Measurements from ENCODE around the gene ANAPC16.

ANAPC16 gene

DNA sequence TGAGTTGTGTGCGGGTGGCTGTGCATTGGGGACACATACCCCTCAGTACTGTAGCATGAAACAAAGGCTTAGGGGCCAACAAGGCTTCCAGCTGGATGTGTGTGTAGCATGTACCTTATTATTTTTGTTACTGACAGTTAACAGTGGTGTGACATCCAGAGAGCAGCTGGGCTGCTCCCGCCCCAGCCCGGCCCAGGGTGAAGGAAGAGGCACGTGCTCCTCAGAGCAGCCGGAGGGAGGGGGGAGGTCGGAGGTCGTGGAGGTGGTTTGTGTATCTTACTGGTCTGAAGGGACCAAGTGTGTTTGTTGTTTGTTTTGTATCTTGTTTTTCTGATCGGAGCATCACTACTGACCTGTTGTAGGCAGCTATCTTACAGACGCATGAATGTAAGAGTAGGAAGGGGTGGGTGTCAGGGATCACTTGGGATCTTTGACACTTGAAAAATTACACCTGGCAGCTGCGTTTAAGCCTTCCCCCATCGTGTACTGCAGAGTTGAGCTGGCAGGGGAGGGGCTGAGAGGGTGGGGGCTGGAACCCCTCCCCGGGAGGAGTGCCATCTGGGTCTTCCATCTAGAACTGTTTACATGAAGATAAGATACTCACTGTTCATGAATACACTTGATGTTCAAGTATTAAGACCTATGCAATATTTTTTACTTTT lies 59.7 kb downstream of the ANAPC16 start:
- WGBS (ENCODE audit: insufficient coverage): 67% methylated on average over 8 of the region's 12 CpGs
- POLR2A ChIA-PET: interaction anchor here (0.8 to 4.5 kb wide), 7 partner anchors 15 to 64 kb away, joined by 3 to 30 read pairs (median 4); no protein-coding TSS in a partner anchor
- no peak for DNase-seq
- no peaks in the 10 kb centered on the region for H3K27me3 ChIP-seq (replicated peaks in 2 of 5; ENCODE audit: control insufficient read depth in 4 of 5, insufficient read depth in 5 of 5, low read length in 4 of 5)
- H3K36me3 ChIP-seq (ENCODE audit: control insufficient read depth in 4 of 4, insufficient read depth in 4 of 4, low read length in 3 of 4): peaks cover 0 to 9% (median 2%) of the 10 kb centered on the region in 4 experiments
- peaks cover 5 to 40% (median 34%) of the 10 kb centered on the region in 4 experiments for H3K4me1 ChIP-seq (ENCODE audit: control extremely low read depth in 1 of 4, control insufficient read depth in 4 of 4, insufficient read depth in 4 of 4, low read length in 3 of 4)
- peak overlapping the region in 6 of 7 experiments; percentile 35 to 97 (median 79) for H3K4me3 ChIP-seq (ENCODE audit: control insufficient read depth in 1 of 7, extremely low read depth in 1 of 7, insufficient read depth in 4 of 7, low read depth in 2 of 7, low read length in 6 of 7)
- H3K9me3 ChIP-seq (ENCODE audit: control extremely low read depth in 1 of 5, control insufficient read depth in 4 of 5, insufficient read depth in 2 of 5, low read depth in 1 of 5, low read length in 4 of 5): no peaks in the 10 kb centered on the region
- CTCF ChIA-PET: interaction anchor here (0.7 to 7.1 kb wide), 25 partner anchors 8 to 150 kb away, joined by 3 to 58 read pairs (median 5); no protein-coding TSS in a partner anchor
- H3K27ac ChIP-seq (ENCODE audit: insufficient read depth in 1 of 2, low read depth in 1 of 2, low read length in 2 of 2, poor library complexity in 1 of 2, severe bottlenecking in 2 of 2): peak overlapping the region in 1 of 2 experiments; percentile 88

DNA sequence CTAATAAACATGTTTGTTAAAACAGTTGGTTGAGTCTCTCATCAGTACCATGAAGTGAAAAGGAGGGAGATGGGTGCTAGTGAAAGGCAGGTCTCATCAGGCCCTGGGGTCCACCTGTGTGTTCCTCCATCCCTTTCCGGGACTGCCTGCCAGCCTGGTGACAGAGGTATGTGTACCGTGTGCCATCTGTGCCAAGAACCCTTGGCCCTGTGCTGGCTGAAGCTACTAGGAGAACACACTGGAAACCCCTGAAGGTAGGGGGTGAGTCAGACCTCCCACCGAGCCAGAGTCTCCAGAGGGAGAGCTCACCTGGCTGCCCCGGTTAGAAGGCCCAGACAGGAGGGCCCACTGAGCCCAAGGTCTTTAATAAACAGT lies 60.2 kb downstream of the ANAPC16 start:
- H3K36me3 ChIP-seq (ENCODE audit: control insufficient read depth in 4 of 4, insufficient read depth in 4 of 4, low read length in 3 of 4): peaks cover 0 to 9% (median 2%) of the 10 kb centered on the region in 4 experiments
- no peaks in the 10 kb centered on the region for H3K9me3 ChIP-seq (ENCODE audit: control extremely low read depth in 1 of 5, control insufficient read depth in 4 of 5, insufficient read depth in 2 of 5, low read depth in 1 of 5, low read length in 4 of 5)
- peaks cover 5 to 41% (median 35%) of the 10 kb centered on the region in 4 experiments for H3K4me1 ChIP-seq (ENCODE audit: control extremely low read depth in 1 of 4, control insufficient read depth in 4 of 4, insufficient read depth in 4 of 4, low read length in 3 of 4)
- CTCF ChIA-PET: interaction anchor here (1.3 to 7.1 kb wide), 12 partner anchors 10 to 61 kb away, joined by 4 to 58 read pairs (median 9); no protein-coding TSS in a partner anchor
- POLR2A ChIA-PET: interaction anchor here (3.5 to 4.5 kb wide), 3 partner anchors 15 to 56 kb away, joined by 17 to 30 read pairs (median 28); no protein-coding TSS in a partner anchor
- no peak overlapping the region for H3K4me3 ChIP-seq (ENCODE audit: control insufficient read depth in 1 of 7, extremely low read depth in 1 of 7, insufficient read depth in 4 of 7, low read depth in 2 of 7, low read length in 6 of 7)
- WGBS (ENCODE audit: insufficient coverage): 100% methylated on average over 3 of the region's 4 CpGs
- H3K27ac ChIP-seq (ENCODE audit: insufficient read depth in 1 of 2, low read depth in 1 of 2, low read length in 2 of 2, poor library complexity in 1 of 2, severe bottlenecking in 2 of 2): peak overlapping the region in 1 of 2 experiments; percentile 88
- DNase-seq: no peak
- no peaks in the 10 kb centered on the region for H3K27me3 ChIP-seq (replicated peaks in 2 of 5; ENCODE audit: control insufficient read depth in 4 of 5, insufficient read depth in 5 of 5, low read length in 4 of 5)

DNA sequence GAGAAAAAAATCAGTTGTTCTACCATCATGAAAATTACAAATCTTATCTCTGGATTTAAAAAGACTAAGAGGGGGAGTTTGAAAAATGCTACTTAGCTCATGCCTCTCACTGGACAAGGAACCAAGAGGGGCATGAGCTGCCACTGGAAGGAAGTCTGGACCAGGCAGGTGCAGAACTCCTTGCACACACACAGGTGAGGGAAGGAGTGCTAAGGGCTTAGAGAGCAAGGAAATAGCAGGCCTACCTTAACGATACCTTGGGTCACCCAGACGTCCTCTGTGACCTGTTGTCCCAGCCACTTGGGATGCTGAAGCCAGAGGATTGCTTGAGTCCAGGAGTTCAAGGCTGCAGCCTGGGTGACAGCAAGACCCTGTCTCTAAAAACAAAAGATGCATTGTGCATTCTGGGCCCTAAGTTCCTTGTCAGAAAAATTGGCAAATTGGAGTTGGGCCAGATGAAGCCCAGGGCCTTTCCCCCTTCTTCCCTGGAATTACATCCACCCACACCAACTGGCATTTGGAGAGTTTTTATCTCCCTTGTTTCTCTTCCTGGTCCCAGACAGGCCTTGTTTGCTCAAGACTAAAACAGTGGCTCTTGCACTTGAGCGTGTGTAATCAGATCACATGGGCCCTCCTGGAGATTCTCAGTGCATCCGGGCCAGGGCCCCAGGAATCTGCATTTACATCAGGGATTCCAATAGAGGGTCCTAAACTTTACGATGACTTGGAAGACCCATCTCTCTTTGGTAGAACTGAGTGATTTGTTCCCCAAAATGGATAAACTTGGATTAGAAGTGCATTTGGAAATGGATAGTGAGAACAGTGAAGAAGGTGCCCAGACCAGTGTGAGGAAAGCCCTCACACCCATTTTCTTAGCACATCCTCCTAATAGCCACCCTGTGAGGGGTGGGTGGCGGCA lies 60.9 kb downstream of the ANAPC16 start:
- Histone ChIP-seq H3K27me3 (replicated peaks in 2 of 5; ENCODE audit: control insufficient read depth in 4 of 5, insufficient read depth in 5 of 5, low read length in 4 of 5) (no peaks in the 10 kb centered on the region), H3K4me3 (ENCODE audit: control insufficient read depth in 1 of 7, extremely low read depth in 1 of 7, insufficient read depth in 4 of 7, low read depth in 2 of 7, low read length in 6 of 7) (no peak overlapping the region), H3K27ac (ENCODE audit: insufficient read depth in 1 of 2, low read depth in 1 of 2, low read length in 2 of 2, poor library complexity in 1 of 2, severe bottlenecking in 2 of 2) (peak overlapping the region in 1 of 2 experiments; percentile 88), H3K4me1 (ENCODE audit: control extremely low read depth in 1 of 4, control insufficient read depth in 4 of 4, insufficient read depth in 4 of 4, low read length in 3 of 4) (peaks cover 5 to 41% (median 35%) of the 10 kb centered on the region in 4 experiments), H3K36me3 (ENCODE audit: control insufficient read depth in 4 of 4, insufficient read depth in 4 of 4, low read length in 3 of 4) (peaks cover 0 to 9% (median 2%) of the 10 kb centered on the region in 4 experiments), H3K9me3 (ENCODE audit: control extremely low read depth in 1 of 5, control insufficient read depth in 4 of 5, insufficient read depth in 2 of 5, low read depth in 1 of 5, low read length in 4 of 5) (no peaks in the 10 kb centered on the region)
- CTCF ChIA-PET: interaction anchor here (0.9 to 7.1 kb wide), 11 partner anchors 14 to 61 kb away, joined by 3 to 58 read pairs (median 7); no protein-coding TSS in a partner anchor
- DNase-seq: no peak
- POLR2A ChIA-PET: interaction anchor here (3.5 to 4.5 kb wide), 3 partner anchors 16 to 55 kb away, joined by 17 to 30 read pairs (median 28); no protein-coding TSS in a partner anchor
- WGBS (ENCODE audit: insufficient coverage): 82% methylated on average over 6 of the region's 6 CpGs

DNA sequence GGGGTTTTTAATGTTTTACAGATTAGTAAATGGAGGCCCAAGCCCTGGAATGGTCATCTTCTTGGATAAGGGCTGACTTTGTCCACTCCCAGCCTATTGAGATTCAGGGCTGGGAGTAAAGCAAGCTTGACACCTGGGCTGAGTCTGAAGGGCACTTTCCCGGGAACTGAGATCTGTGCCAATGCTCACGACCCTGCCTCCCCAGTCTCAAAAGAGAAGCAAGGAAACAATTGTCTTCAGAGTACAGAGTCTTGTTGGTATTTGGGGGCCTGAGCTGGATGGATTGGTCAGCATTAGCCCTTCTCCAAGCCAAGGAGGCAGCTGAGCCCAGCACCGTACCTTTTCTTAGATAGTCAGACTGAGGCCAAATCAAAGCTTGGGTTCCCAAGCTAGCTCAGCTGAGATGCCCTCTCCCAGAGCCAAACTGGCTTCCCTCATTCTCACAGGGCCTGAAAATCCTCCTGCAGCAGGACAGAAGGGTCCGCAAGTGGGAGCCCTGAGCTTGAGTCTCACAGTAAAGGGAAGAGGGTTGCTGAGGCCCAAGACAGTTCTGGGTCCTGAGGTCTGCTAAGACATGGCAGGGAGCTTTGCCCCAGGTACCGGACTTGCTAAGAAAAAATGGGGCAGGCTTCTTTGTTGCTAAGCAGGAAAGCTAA lies 61.7 kb downstream of the ANAPC16 start:
- ChIA-PET POLR2A (interaction anchor here (0.6 to 3.6 kb wide), 3 partner anchors 15 to 58 kb away, joined by 3 to 17 read pairs (median 5); no protein-coding TSS in a partner anchor), CTCF (interaction anchor here (0.9 to 7.1 kb wide), 9 partner anchors 14 to 60 kb away, joined by 3 to 58 read pairs (median 5); no protein-coding TSS in a partner anchor)
- Histone ChIP-seq H3K9me3 (ENCODE audit: control extremely low read depth in 1 of 5, control insufficient read depth in 4 of 5, insufficient read depth in 2 of 5, low read depth in 1 of 5, low read length in 4 of 5) (no peaks in the 10 kb centered on the region), H3K4me3 (ENCODE audit: control insufficient read depth in 1 of 7, extremely low read depth in 1 of 7, insufficient read depth in 4 of 7, low read depth in 2 of 7, low read length in 6 of 7) (no peak overlapping the region), H3K27ac (ENCODE audit: insufficient read depth in 1 of 2, low read depth in 1 of 2, low read length in 2 of 2, poor library complexity in 1 of 2, severe bottlenecking in 2 of 2) (no peak overlapping the region), H3K4me1 (ENCODE audit: control extremely low read depth in 1 of 4, control insufficient read depth in 4 of 4, insufficient read depth in 4 of 4, low read length in 3 of 4) (peaks cover 3 to 41% (median 36%) of the 10 kb centered on the region in 4 experiments), H3K36me3 (ENCODE audit: control insufficient read depth in 4 of 4, insufficient read depth in 4 of 4, low read length in 3 of 4) (peaks cover 0 to 9% (median 2%) of the 10 kb centered on the region in 4 experiments), H3K27me3 (replicated peaks in 2 of 5; ENCODE audit: control insufficient read depth in 4 of 5, insufficient read depth in 5 of 5, low read length in 4 of 5) (no peaks in the 10 kb centered on the region)
- 100% methylated on average over 4 of the region's 5 CpGs for WGBS (ENCODE audit: insufficient coverage)
- no peak for DNase-seq

DNA sequence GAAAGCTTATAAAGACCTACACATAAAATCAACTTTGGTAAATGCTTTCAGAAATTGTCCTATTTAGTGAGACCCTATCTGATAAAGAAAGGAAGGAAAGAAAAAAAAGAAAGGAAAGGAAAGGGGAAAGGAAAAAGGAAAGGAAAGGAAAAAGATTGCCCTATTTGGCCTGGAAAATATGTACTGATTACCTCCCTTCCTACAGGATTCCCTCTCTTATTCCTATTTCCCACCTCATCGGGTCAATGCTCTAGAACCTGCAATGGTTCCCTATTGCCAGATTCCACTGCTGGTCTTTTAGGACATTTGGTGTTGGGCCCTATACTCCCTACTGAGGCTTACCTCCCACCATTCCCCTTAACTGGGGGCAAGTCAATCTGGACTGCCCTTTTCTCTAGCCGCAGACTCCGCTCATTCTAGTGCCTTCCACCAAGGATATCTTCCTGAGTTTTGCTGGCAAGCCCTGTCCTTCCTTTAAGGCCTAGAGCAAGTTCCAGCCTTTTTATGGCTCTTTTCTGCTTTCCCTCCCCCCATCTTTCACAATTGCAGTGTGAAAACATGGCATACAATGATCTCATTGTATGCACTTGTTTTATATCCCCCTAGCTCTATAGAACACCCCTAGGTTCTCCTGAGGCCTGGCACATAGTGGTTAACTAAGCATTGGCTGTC lies 62.3 kb downstream of the ANAPC16 start:
- peaks cover 4 to 39% (median 30%) of the 10 kb centered on the region in 4 experiments for H3K4me1 ChIP-seq (ENCODE audit: control extremely low read depth in 1 of 4, control insufficient read depth in 4 of 4, insufficient read depth in 4 of 4, low read length in 3 of 4)
- 97% methylated on average over 3 of the region's 3 CpGs for WGBS (ENCODE audit: insufficient coverage)
- no peak overlapping the region for H3K4me3 ChIP-seq (ENCODE audit: control insufficient read depth in 1 of 7, extremely low read depth in 1 of 7, insufficient read depth in 4 of 7, low read depth in 2 of 7, low read length in 6 of 7)
- ChIA-PET CTCF (interaction anchor here (0.6 to 7.1 kb wide), 13 partner anchors 9 to 60 kb away, joined by 3 to 58 read pairs (median 4); no protein-coding TSS in a partner anchor), POLR2A (interaction anchor here (0.5 to 0.7 kb wide), 3 partner anchors 15 to 61 kb away, joined by 3 to 5 read pairs (median 3); no protein-coding TSS in a partner anchor)
- DNase-seq: no peak
- H3K27me3 ChIP-seq (replicated peaks in 2 of 5; ENCODE audit: control insufficient read depth in 4 of 5, insufficient read depth in 5 of 5, low read length in 4 of 5): no peaks in the 10 kb centered on the region
- H3K36me3 ChIP-seq (ENCODE audit: control insufficient read depth in 4 of 4, insufficient read depth in 4 of 4, low read length in 3 of 4): peaks cover 0 to 9% (median 2%) of the 10 kb centered on the region in 4 experiments
- no peaks in the 10 kb centered on the region for H3K9me3 ChIP-seq (ENCODE audit: control extremely low read depth in 1 of 5, control insufficient read depth in 4 of 5, insufficient read depth in 2 of 5, low read depth in 1 of 5, low read length in 4 of 5)
- H3K27ac ChIP-seq (ENCODE audit: insufficient read depth in 1 of 2, low read depth in 1 of 2, low read length in 2 of 2, poor library complexity in 1 of 2, severe bottlenecking in 2 of 2): no peak overlapping the region

Measured in common myeloid progenitor, CD34-positive (primary cell).